HEK293 (cell line): ENCODE results near the gene IL11.

ENCODE experiments used
- GLI2 ChIP-seq: fragments of 450-650 bp; formaldehyde crosslinking; IDR thresholded peaks from 2 replicates; pipeline ENCODE4; 2017; ENCODE audit warnings: missing biosample characterization, missing genetic modification characterization, low read depth, borderline replicate concordance
- KLF7 ChIP-seq: fragments of 450-650 bp; formaldehyde crosslinking; IDR thresholded peaks from 2 replicates; pipeline ENCODE4 v1.5.1; 2016; ENCODE audit warnings: missing biosample characterization, missing genetic modification characterization, borderline replicate concordance
- ZEB2 ChIP-seq: fragments of 450-650 bp; formaldehyde crosslinking; IDR thresholded peaks from 2 replicates; pipeline ENCODE4 v1.5.1; 2016; ENCODE audit warnings: missing biosample characterization, missing genetic modification characterization
- ZNF138 ChIP-seq: fragments of 450-650 bp; formaldehyde crosslinking; IDR thresholded peaks from 2 replicates; pipeline ENCODE4 v1.5.1; 2016; ENCODE audit warnings: missing biosample characterization, missing genetic modification characterization, borderline replicate concordance
- ZNF23 ChIP-seq: fragments of 450-650 bp; formaldehyde crosslinking; IDR thresholded peaks from 2 replicates; pipeline ENCODE4 v1.5.1; 2016; ENCODE audit warnings: missing biosample characterization, missing genetic modification characterization, borderline replicate concordance
- ZNF350 ChIP-seq: fragments of 450-650 bp; formaldehyde crosslinking; IDR thresholded peaks from 2 replicates; pipeline ENCODE4 v1.5.0; 2017; ENCODE audit warnings: missing biosample characterization, mild to moderate bottlenecking, missing genetic modification characterization
- ZNF561 ChIP-seq: fragments of 450-650 bp; IDR thresholded peaks from 2 replicates; pipeline ENCODE4 v1.5.1; 2018; ENCODE audit warnings: missing biosample characterization, missing genetic modification characterization, borderline replicate concordance
- ZNF585B ChIP-seq: fragments of 450-650 bp; formaldehyde crosslinking; IDR thresholded peaks from 2 replicates; pipeline ENCODE4 v1.5.1; 2016; ENCODE audit warnings: missing biosample characterization, missing genetic modification characterization
- TF ChIP-seq, protein P1 (sequence below): fragments of 450-650 bp; formaldehyde crosslinking; IDR thresholded peaks from 2 replicates; pipeline ENCODE4 v1.5.1; 2017; ENCODE audit warnings: missing biosample characterization, missing genetic modification characterization
- TF ChIP-seq, protein P2 (sequence below): fragments of 450-650 bp; formaldehyde crosslinking; IDR thresholded peaks from 2 replicates; pipeline ENCODE4 v1.5.1; 2016; ENCODE audit warnings: missing biosample characterization, missing genetic modification characterization
- TF ChIP-seq, protein P3 (sequence below): fragments of 450-650 bp; formaldehyde crosslinking; IDR thresholded peaks from 2 replicates; pipeline ENCODE4 v1.5.1; 2016; ENCODE audit warnings: missing biosample characterization, missing genetic modification characterization
- TF ChIP-seq, protein P4 (sequence below): fragments of 450-650 bp; formaldehyde crosslinking; IDR thresholded peaks from 2 replicates; pipeline ENCODE4 v1.5.1; 2016; ENCODE audit warnings: missing biosample characterization, missing genetic modification characterization

DNA sequence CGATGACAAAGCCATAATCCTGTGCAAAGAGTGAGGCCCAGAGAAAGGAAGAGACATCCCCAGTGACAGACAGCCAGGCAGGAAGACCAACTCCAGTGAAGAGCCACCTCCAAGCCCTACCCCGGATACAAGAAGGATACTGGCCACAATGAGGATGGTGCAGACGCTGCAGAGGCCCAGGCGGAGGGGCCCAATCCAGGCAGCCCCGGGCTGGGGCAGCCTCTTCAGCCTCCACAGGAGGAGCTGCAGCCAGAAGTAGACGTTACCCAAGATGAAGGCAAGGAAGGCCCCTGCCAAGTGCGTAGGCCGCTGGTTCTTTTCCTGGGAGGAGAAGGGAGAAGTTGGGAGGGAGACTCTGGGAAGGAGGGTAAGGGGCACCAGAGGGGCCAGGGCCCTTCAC, 53.6 kb downstream of the IL11 start:
- TF ChIP-seq, protein P1, sequence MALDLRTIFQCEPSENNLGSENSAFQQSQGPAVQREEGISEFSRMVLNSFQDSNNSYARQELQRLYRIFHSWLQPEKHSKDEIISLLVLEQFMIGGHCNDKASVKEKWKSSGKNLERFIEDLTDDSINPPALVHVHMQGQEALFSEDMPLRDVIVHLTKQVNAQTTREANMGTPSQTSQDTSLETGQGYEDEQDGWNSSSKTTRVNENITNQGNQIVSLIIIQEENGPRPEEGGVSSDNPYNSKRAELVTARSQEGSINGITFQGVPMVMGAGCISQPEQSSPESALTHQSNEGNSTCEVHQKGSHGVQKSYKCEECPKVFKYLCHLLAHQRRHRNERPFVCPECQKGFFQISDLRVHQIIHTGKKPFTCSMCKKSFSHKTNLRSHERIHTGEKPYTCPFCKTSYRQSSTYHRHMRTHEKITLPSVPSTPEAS, result no peak
- TF ChIP-seq, protein P2, sequence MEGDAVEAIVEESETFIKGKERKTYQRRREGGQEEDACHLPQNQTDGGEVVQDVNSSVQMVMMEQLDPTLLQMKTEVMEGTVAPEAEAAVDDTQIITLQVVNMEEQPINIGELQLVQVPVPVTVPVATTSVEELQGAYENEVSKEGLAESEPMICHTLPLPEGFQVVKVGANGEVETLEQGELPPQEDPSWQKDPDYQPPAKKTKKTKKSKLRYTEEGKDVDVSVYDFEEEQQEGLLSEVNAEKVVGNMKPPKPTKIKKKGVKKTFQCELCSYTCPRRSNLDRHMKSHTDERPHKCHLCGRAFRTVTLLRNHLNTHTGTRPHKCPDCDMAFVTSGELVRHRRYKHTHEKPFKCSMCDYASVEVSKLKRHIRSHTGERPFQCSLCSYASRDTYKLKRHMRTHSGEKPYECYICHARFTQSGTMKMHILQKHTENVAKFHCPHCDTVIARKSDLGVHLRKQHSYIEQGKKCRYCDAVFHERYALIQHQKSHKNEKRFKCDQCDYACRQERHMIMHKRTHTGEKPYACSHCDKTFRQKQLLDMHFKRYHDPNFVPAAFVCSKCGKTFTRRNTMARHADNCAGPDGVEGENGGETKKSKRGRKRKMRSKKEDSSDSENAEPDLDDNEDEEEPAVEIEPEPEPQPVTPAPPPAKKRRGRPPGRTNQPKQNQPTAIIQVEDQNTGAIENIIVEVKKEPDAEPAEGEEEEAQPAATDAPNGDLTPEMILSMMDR (tag by site-specific recombination), result no peak
- no peak for TF ChIP-seq ZNF23 (tag by site-specific recombination)
- TF ChIP-seq ZNF561, result no peak
- no peak for TF ChIP-seq ZNF350 (tag by site-specific recombination)
- TF ChIP-seq GLI2 (tag by site-specific recombination), result no peak
- no peak for TF ChIP-seq ZNF585B (tag by site-specific recombination)
- TF ChIP-seq ZNF138 (tag by site-specific recombination), result no peak
- TF ChIP-seq, protein P3, sequence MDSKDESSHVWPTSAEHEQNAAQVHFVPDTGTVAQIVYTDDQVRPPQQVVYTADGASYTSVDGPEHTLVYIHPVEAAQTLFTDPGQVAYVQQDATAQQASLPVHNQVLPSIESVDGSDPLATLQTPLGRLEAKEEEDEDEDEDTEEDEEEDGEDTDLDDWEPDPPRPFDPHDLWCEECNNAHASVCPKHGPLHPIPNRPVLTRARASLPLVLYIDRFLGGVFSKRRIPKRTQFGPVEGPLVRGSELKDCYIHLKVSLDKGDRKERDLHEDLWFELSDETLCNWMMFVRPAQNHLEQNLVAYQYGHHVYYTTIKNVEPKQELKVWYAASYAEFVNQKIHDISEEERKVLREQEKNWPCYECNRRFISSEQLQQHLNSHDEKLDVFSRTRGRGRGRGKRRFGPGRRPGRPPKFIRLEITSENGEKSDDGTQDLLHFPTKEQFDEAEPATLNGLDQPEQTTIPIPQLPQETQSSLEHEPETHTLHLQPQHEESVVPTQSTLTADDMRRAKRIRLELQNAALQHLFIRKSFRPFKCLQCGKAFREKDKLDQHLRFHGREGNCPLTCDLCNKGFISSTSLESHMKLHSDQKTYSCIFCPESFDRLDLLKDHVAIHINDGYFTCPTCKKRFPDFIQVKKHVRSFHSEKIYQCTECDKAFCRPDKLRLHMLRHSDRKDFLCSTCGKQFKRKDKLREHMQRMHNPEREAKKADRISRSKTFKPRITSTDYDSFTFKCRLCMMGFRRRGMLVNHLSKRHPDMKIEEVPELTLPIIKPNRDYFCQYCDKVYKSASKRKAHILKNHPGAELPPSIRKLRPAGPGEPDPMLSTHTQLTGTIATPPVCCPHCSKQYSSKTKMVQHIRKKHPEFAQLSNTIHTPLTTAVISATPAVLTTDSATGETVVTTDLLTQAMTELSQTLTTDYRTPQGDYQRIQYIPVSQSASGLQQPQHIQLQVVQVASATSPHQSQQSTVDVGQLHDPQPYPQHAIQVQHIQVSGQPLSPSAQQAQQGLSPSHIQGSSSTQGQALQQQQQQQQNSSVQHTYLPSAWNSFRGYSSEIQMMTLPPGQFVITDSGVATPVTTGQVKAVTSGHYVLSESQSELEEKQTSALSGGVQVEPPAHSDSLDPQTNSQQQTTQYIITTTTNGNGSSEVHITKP (tag by site-specific recombination), result no peak
- no peak for TF ChIP-seq ZEB2 (tag by site-specific recombination)
- TF ChIP-seq KLF7 (tag by site-specific recombination), result no peak
- TF ChIP-seq, protein P4, sequence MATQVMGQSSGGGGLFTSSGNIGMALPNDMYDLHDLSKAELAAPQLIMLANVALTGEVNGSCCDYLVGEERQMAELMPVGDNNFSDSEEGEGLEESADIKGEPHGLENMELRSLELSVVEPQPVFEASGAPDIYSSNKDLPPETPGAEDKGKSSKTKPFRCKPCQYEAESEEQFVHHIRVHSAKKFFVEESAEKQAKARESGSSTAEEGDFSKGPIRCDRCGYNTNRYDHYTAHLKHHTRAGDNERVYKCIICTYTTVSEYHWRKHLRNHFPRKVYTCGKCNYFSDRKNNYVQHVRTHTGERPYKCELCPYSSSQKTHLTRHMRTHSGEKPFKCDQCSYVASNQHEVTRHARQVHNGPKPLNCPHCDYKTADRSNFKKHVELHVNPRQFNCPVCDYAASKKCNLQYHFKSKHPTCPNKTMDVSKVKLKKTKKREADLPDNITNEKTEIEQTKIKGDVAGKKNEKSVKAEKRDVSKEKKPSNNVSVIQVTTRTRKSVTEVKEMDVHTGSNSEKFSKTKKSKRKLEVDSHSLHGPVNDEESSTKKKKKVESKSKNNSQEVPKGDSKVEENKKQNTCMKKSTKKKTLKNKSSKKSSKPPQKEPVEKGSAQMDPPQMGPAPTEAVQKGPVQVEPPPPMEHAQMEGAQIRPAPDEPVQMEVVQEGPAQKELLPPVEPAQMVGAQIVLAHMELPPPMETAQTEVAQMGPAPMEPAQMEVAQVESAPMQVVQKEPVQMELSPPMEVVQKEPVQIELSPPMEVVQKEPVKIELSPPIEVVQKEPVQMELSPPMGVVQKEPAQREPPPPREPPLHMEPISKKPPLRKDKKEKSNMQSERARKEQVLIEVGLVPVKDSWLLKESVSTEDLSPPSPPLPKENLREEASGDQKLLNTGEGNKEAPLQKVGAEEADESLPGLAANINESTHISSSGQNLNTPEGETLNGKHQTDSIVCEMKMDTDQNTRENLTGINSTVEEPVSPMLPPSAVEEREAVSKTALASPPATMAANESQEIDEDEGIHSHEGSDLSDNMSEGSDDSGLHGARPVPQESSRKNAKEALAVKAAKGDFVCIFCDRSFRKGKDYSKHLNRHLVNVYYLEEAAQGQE (tag by site-specific recombination), result no peak
